ENCODE results near the gene COX6A2.

DNA sequence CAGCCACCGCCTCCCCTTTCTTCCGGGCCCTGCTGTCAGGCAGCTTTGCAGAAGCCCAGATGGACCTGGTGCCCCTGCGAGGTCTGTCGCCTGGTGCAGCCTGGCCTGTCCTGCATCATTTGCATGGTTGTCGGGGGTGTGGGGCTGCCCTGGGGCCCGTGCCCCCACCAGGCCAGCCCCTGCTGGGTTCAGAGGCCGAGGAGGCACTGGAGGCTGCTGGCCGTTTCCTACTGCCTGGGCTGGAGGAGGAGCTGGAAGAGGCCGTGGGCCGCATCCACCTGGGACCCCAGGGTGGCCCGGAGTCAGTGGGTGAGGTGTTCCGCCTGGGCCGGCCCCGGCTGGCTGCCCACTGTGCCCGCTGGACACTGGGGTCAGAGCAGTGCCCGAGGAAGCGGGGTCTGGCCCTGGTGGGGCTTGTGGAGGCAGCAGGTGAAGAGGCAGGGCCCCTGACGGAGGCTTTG is 38.3 kb upstream of the COX6A2 start:
- no peak for TF ChIP-seq TAF1 (IDR thresholded peaks at IDR 0.05; ENCODE audit: borderline replicate concordance, low read depth, low read length)
- TF ChIP-seq POLR2A (IDR thresholded peaks at IDR 0.05; ENCODE audit: low read depth, low read length), result no peak

Measured in GM12892 (cell line).